ENCODE data around the gene LSR.
A peak's percentile ranks its signal among the peaks of the same experiment; 100 is the strongest.

LSR gene

DNA sequence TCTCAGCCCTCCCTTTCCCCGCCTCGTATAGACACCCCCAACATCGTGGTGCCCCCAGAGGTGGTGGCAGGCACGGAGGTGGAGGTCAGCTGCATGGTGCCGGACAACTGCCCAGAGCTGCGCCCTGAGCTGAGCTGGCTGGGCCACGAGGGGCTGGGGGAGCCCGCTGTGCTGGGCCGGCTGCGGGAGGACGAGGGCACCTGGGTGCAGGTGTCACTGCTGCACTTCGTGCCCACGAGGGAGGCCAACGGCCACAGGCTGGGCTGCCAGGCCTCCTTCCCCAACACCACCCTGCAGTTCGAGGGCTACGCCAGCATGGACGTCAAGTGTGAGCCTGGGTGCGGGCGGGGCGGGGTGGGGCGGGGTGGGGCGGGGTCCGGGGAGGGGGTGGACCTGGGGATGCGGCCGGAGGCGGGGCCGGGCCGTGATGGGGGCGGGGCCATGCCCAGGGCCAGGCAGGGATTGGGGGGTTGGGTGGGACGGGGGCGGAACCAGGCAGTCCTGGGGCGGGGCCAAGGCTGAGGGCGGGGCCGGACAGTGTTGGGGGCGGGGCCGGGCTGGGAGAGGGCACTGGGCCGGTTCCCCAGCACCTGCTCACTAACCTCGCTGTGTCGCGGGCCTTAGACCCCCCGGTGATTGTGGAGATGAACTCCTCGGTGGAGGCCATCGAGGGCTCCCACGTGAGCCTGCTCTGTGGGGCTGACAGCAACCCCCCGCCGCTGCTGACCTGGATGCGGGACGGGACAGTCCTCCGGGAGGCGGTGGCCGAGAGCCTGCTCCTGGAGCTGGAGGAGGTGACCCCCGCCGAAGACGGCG is 50.9 kb downstream of the LSR start:
- Histone ChIP-seq H3K9me3 (peaks cover 7% of the 10 kb centered on the region), H3K4me1 (no peaks in the 10 kb centered on the region), H3K36me3 (no peaks in the 10 kb centered on the region), H3K27me3 (peaks cover 9% of the 10 kb centered on the region; the same call in 1 of the 2 replicates), H3K4me3 (ENCODE audit: low read depth, low read length) (no peak overlapping the region)
- peak; percentile 75 for DNase-seq
- TF ChIP-seq, protein P1, sequence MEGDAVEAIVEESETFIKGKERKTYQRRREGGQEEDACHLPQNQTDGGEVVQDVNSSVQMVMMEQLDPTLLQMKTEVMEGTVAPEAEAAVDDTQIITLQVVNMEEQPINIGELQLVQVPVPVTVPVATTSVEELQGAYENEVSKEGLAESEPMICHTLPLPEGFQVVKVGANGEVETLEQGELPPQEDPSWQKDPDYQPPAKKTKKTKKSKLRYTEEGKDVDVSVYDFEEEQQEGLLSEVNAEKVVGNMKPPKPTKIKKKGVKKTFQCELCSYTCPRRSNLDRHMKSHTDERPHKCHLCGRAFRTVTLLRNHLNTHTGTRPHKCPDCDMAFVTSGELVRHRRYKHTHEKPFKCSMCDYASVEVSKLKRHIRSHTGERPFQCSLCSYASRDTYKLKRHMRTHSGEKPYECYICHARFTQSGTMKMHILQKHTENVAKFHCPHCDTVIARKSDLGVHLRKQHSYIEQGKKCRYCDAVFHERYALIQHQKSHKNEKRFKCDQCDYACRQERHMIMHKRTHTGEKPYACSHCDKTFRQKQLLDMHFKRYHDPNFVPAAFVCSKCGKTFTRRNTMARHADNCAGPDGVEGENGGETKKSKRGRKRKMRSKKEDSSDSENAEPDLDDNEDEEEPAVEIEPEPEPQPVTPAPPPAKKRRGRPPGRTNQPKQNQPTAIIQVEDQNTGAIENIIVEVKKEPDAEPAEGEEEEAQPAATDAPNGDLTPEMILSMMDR (IDR thresholded peaks at IDR 0.05; ENCODE audit: low read depth, low read length): no peak

DNA sequence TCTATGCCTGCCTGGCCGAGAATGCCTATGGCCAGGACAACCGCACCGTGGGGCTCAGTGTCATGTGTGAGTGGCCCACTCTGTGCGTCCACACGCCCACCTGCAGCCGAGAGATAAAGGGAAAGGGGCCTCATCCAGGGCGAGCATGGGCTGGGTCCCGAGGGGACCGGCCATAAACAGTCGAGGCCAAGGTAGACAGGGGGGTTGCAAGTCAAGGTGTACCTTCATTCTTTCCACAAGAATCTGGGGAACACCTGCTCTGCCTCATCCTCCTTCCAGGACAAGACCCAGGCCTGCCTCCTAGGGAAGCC is 51.5 kb downstream of the LSR start:
- Histone ChIP-seq H3K36me3 (no peaks in the 10 kb centered on the region), H3K4me1 (no peaks in the 10 kb centered on the region), H3K27me3 (peaks cover 7% of the 10 kb centered on the region; the same call in 1 of the 2 replicates), H3K4me3 (ENCODE audit: low read depth, low read length) (no peak overlapping the region), H3K9me3 (peaks cover 7% of the 10 kb centered on the region)
- TF ChIP-seq, protein P1 (IDR thresholded peaks at IDR 0.05; ENCODE audit: low read depth, low read length): no peak
- no peak for DNase-seq

DNA sequence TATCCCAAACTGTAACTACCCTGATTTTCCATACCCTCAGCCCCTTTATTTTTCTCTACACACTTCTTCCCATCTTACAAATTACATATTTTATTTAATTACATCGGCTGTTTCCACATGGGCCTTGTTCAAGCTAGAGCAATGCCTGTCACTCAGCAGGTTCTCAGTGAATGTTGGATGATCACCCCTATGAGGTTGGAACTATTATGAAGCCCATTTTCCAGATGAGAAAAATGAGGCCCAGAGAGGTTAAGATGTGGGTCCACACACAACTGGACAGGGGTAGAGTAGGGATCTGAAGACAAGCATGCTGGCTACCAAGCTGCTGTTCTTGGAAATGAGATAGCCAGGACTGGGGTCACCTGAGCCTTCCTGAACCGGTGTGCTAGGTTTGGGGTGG is 53.2 kb downstream of the LSR start:
- DNase-seq: no peak
- H3K9me3 ChIP-seq: peaks cover 7% of the 10 kb centered on the region
- TF ChIP-seq, protein P1 (IDR thresholded peaks at IDR 0.05; ENCODE audit: low read depth, low read length): no peak
- H3K4me1 ChIP-seq: no peaks in the 10 kb centered on the region
- no peaks in the 10 kb centered on the region for H3K36me3 ChIP-seq
- no peaks in the 10 kb centered on the region for H3K27me3 ChIP-seq
- no peak overlapping the region for H3K4me3 ChIP-seq (ENCODE audit: low read depth, low read length)

DNA sequence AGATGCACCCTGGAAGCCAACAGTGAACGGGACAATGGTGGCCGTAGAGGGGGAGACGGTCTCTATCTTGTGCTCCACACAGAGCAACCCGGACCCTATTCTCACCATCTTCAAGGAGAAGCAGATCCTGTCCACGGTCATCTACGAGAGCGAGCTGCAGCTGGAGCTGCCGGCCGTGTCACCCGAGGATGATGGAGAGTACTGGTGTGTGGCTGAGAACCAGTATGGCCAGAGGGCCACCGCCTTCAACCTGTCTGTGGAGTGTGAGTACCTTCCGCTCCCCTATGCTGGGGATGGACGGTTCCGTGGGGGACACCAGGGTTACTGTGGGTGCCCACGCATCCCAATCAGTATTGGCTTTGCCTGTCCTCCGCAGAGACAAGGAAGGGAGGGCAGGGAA is 53.6 kb downstream of the LSR start:
- peaks cover 7% of the 10 kb centered on the region for H3K9me3 ChIP-seq
- DNase-seq: no peak
- no peaks in the 10 kb centered on the region for H3K27me3 ChIP-seq
- TF ChIP-seq, protein P1 (IDR thresholded peaks at IDR 0.05; ENCODE audit: low read depth, low read length): no peak
- H3K4me1 ChIP-seq: no peaks in the 10 kb centered on the region
- H3K36me3 ChIP-seq: no peaks in the 10 kb centered on the region
- H3K4me3 ChIP-seq (ENCODE audit: low read depth, low read length): no peak overlapping the region

DNA sequence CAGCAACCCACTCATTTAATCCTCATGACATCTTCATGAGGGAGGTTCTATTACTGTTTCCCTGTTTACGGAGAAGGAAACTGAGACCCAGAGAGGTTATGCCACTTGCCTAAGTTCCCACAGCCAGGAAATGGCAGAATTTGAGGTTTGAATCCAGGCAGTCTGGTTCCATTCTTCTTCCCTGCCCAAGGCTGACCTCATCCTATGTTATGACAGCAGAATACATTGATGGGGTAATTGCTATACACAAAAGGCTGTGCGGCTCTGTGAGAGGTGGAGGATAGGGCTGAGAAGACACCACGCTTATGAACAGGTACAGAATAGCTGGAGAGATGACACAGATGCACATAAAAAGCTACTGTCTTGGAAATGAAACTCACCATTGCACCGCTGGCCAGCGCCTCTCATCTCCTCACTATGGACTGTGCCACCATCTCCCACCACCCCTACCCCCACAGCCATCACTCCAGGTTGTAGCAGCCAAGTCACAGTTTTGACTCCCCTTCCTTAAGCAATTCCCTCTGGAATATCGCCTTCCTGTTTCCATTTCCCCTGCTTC is 54.6 kb downstream of the LSR start:
- TF ChIP-seq, protein P1 (IDR thresholded peaks at IDR 0.05; ENCODE audit: low read depth, low read length): no peak
- Histone ChIP-seq H3K9me3 (peaks cover 5% of the 10 kb centered on the region), H3K36me3 (no peaks in the 10 kb centered on the region), H3K4me3 (ENCODE audit: low read depth, low read length) (no peak overlapping the region), H3K27me3 (no peaks in the 10 kb centered on the region), H3K4me1 (no peaks in the 10 kb centered on the region)
- DNase-seq: no peak

DNA sequence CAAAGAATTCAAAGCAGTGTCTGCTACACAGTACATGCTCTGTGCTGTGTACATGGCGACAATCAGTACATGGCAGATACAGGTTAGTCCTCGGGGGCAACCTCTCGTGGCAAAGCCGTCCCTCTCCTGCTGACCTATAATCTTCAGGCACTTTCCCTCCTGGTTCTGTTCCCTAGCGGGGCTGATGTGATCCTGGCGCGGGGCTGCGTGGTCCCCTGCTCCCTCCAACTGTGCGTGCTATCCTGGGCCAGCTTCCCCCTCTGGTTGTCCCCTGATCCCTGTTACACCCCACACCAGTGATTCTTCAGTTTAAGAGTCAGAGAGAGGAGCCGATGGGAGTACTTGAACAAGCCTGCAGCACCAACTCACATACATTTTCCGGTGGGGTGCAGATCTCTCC is 55.2 kb downstream of the LSR start:
- Histone ChIP-seq H3K4me3 (ENCODE audit: low read depth, low read length) (no peak overlapping the region), H3K36me3 (no peaks in the 10 kb centered on the region), H3K9me3 (no peaks in the 10 kb centered on the region; the same call in 1 of the 2 replicates), H3K27me3 (no peaks in the 10 kb centered on the region), H3K4me1 (no peaks in the 10 kb centered on the region)
- DNase-seq: no peak
- TF ChIP-seq, protein P1 (IDR thresholded peaks at IDR 0.05; ENCODE audit: low read depth, low read length): no peak

Measured in BE2C (cell line).